NCI-H2029 treated with DMSO at 0.1 percent for 48 hours (cell line): ENCODE measurements around the gene OR56B1.
"Not testable (repeated sequence)": the region's sequence is repeated elsewhere in the genome, so short reads cannot be mapped to it uniquely, and the experiment has no call there.

ENCODE experiments used
- DNase-seq: peaks from one replicate; lab custom pipeline; 2025; lab: John Stamatoyannopoulos, UW

The OR56B1 gene

GRCh38 chr11:5736396-5736795, at the start of gene OR56B1:
Gene OR56B1 (plus strand): TSS chr11:5736448. CDS start chr11:5736517, 69 bp downstream.
- DNase-seq: no peak

GRCh38 chr11:5688482-5688881, 47.8 kb upstream of the OR56B1 start:
- DNase-seq: no peak

- DNase-seq: no peak
Observed at GRCh38 chr11:5689551-5689983, 46.7 kb upstream of the OR56B1 start, which contains the start of gene TRIM22. Gene TRIM22 (plus strand): TSS chr11:5689790. CDS start chr11:5696233, 6,443 bp downstream.

DNA sequence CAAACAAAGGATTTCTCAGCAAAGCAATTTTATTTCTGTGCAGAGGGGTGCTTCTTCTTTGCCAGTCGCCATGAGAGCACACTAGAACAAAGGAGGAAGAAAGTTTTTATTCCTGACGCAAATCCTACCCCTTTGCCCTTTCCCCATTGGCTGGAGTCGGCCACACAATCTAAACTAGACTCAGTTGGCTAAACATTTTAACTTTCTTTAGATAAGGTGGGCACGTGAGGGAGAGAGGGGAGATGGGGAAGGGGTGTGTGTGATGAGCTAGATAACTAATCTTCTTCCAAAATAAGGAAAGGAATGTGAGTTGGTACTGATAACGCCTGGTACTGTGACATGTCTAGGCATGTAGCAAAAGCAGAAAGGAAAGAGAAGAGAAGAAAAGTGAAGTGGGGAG, 46.0 kb upstream of the OR56B1 start:
- no peak for DNase-seq

- DNase-seq: no peak
Observed at GRCh38 chr11:5690736-5691135, 45.5 kb upstream of the OR56B1 start.

- not testable (repeated sequence) for DNase-seq
Observed at GRCh38 chr11:5691238-5691963, 44.8 kb upstream of the OR56B1 start.

- no peak for DNase-seq
Observed at GRCh38 chr11:5691964-5692361, 44.3 kb upstream of the OR56B1 start.

DNA sequence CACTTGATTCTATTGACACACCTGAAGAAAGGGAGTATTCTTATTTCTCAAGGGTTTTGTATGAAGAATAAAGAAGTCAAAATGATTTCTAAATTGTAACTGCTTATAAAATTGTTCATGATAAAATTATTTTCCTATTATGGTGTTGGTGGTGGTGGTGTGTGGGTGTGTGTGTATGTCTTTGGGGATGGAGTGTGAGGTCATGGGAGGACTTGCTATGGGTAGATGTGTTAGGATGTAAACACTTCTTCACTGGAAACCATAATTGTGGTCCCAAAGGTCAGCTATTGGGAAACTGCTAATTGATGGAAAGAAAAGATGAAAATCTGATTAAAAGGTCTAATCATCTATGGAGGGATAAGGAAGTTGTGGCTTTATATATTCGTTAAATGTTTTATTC, 41.6 kb upstream of the OR56B1 start:
- DNase-seq: no peak

GRCh38 chr11:5695580-5695979, 40.7 kb upstream of the OR56B1 start:
- DNase-seq: no peak

DNA sequence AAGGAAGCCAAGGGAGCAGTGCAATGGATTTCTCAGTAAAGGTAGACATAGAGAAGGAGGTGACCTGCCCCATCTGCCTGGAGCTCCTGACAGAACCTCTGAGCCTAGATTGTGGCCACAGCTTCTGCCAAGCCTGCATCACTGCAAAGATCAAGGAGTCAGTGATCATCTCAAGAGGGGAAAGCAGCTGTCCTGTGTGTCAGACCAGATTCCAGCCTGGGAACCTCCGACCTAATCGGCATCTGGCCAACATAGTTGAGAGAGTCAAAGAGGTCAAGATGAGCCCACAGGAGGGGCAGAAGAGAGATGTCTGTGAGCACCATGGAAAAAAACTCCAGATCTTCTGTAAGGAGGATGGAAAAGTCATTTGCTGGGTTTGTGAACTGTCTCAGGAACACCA, 40.0 kb upstream of the OR56B1 start:
- DNase-seq: no peak

DNA sequence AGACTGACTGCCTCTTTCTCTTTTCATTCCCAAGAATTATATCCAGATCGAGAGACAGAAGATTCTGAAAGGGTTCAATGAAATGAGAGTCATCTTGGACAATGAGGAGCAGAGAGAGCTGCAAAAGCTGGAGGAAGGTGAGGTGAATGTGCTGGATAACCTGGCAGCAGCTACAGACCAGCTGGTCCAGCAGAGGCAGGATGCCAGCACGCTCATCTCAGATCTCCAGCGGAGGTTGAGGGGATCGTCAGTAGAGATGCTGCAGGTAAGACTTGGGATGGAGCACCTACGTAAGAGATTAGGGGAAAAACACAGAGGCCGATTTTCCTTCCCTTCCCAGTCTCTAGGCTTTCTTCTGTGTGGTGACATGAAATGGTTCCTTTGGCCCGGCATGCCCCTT, 38.0 kb upstream of the OR56B1 start:
- DNase-seq: no peak

DNA sequence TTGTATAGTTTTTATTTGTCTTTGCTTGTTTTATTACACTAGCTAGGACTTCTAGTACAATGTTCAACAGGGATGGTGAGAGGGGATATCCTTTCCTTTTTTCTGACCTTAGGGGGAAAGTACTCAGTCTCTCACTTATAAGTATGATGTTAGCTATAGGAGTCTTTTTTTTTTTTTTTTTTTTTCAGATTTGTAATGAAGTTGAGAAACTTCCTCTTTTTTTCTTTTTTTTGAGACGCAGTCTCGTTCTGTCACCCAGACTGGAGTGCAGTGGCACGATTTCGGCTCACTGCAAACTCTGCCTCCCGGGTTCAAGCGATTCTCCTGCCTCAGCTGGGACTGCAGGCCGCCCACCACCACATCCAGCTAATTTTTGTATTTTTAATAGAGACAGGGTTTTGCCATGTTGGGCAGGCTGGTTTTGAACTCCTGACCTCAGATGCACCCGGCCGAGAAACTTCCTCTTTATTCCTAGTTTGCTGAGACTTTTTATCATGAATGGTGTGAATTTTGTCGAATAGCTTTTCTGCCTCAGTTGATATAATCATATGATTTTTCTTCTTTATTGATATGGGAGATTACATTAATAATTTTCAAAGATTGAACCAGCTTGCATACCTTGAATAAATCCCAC, 35.7 kb upstream of the OR56B1 start:
- no peak for DNase-seq

DNA sequence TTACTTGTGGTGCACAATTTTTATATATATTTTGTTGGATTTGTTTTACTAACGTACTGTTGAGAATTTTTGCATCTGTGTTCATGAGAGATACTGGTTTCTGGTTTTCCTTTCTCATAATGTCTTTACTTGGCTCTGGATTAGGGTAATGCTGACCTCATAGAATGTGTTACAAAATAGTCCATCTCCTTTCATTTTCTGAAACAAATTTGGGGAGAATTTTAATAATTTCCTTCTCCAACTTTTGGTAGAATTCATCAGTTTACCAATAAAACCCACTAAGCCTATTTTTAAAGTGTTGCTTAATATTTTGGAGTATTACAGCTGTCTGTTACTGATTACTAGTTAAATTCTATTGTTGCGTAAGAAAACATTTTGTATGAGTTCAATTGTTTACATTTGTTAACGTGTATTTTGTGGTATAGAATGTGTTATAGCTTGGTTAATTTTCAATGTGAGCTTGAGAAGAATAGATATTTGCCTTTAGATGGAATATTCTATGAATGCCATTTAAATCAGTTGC, 35.1 kb upstream of the OR56B1 start:
- DNase-seq: no peak

DNA sequence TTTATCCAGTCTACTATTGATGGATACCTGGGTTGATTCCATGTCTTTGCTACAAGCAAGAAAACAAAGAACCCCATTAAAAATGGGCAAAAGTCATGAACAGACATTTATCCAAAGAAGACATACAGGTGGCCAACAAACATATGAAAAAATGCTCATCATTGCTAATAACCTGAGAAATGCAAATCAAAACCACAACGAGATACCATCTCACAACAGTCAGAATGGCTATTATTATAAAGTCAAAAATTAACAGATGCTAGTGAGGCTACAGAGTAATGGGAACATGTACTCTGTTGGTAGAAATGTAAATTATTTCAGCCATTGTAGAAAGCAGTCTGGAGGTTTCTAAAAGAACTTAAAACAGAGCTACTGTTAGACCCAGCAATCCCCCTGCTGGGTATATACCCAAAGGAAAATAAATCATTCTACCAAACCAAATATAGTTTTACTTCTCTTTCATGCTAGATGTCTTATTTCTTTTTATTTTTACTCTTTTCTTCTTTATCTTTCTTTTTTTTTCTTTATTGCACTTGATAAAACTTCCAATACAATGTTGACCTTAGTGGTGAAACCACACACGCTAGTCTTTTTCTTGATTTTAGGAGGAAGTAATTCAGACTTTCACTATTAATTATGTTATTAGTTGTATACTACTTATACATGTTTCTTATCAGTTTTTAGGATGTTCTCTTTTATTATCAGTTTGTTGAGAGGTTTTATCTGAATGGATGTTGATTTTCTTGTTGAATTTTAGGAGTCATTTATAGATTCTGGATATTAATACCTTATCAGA, 32.3 kb upstream of the OR56B1 start:
- DNase-seq: no peak

DNA sequence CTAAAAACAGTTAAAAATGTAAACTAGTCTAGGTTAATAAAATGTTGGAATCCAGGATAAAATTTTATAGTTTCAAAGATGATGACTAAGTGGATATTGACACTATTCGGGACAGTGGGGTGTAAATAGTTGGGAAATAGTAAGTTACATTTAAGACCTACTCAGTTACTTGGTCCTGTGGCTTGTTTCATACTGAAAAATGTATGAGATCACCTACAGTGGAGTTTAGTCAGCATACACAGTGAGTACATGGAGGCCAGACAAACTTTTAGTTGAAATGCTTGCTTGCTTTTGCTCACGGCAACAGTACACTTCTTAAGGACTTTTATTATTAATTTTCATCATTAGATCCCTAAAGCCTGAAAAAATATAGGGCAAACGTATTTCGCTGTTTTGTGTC, 30.6 kb upstream of the OR56B1 start:
- no peak for DNase-seq

GRCh38 chr11:5712507-5712906, 23.7 kb upstream of the OR56B1 start:
- no peak for DNase-seq

DNA sequence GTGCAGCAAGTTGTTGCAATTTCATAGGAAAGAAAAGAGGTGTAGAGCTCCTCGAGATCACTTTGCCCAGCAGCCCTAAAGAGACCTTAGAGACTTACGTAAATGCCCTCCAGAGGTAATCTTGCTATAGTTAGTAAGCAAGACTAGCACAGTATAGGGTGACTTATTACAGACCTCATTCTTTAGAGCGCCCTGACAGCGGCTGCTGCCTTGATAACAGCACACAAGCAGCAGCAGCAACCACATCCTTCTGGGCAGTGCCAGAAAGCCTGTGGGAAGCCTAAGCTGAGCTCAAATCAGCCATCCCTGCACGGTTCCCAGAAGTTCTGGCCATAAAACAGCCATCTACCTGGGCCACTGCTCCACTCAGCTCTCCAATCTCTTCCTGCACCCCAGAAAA, 22.6 kb upstream of the OR56B1 start:
- no peak for DNase-seq

DNA sequence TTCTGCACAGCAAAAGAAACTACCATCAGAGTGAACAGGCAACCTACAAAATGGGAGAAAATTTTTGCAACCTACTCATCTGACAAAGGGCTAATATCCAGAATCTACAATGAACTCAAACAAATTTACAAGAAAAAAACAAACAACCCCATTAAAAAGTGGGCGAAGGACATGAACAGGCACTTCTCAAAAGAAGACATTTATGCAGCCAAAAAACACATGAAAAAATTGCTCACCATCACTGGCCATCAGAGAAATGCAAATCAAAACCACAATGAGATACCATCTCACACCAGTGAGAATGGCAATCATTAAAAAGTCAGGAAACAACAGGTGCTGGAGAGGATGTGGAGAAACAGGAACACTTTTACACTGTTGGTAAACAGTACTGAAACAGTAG, 19.7 kb upstream of the OR56B1 start:
- DNase-seq: not testable (repeated sequence)

- DNase-seq: no peak
Observed at GRCh38 chr11:5719703-5720495, 16.3 kb upstream of the OR56B1 start.

- no peak for DNase-seq
Observed at GRCh38 chr11:5722622-5723021, 13.6 kb upstream of the OR56B1 start.

DNA sequence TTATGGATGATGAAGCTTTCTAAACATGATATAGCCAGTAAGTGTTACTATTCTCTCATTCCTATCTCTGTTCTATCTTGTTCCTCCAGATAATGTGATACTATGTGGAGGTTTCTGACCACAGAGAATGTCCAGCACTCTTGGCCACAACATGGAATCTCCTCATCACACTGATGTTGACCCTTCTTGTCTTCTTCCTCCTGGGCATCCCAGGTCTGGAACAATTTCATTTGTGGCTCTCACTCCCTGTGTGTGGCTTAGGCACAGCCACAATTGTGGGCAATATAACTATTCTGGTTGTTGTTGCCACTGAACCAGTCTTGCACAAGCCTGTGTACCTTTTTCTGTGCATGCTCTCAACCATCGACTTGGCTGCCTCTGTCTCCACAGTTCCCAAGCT, 9.9 kb upstream of the OR56B1 start:
- DNase-seq: no peak

GRCh38 chr11:5727691-5728090, 8.6 kb upstream of the OR56B1 start:
- DNase-seq: no peak
